ENCODE measurements around the gene MCAM.

The MCAM gene

GRCh38 chr11:119285431-119285830, 31.5 kb downstream of the MCAM start:
- TF ChIP-seq FOXP2 (optimal IDR thresholded peaks at IDR 0.05; ENCODE audit: borderline replicate concordance, extremely low read depth, extremely low read length, insufficient read depth) (no peak), TAF1 (IDR thresholded peaks at IDR 0.05; ENCODE audit: borderline replicate concordance, insufficient read depth, low read length) (no peak), REST (IDR thresholded peaks at IDR 0.05; ENCODE audit: insufficient read depth in 1 of 2, low read depth in 2 of 2, low read length in 2 of 2) (no peak), SIN3A (IDR thresholded peaks at IDR 0.05; ENCODE audit: borderline replicate concordance, insufficient read depth, low read length) (no peak), POLR2AphosphoS5 (IDR thresholded peaks at IDR 0.05; ENCODE audit: low read depth, low read length) (no peak)

- TF ChIP-seq REST (IDR thresholded peaks at IDR 0.05; ENCODE audit: insufficient read depth in 1 of 2, low read depth in 2 of 2, low read length in 2 of 2) (no peak), SIN3A (IDR thresholded peaks at IDR 0.05; ENCODE audit: borderline replicate concordance, insufficient read depth, low read length) (no peak), POLR2AphosphoS5 (IDR thresholded peaks at IDR 0.05; ENCODE audit: low read depth, low read length) (no peak), TAF1 (IDR thresholded peaks at IDR 0.05; ENCODE audit: borderline replicate concordance, insufficient read depth, low read length) (no peak), FOXP2 (optimal IDR thresholded peaks at IDR 0.05; ENCODE audit: borderline replicate concordance, extremely low read depth, extremely low read length, insufficient read depth) (no peak)
These were observed 32.4 kb downstream of the MCAM start for GRCh38 chr11:119284344-119285157.

GRCh38 chr11:119282495-119282894, 34.4 kb downstream of the MCAM start:
- no peak for TF ChIP-seq FOXP2 (optimal IDR thresholded peaks at IDR 0.05; ENCODE audit: borderline replicate concordance, extremely low read depth, extremely low read length, insufficient read depth)
- no peak for TF ChIP-seq POLR2AphosphoS5 (IDR thresholded peaks at IDR 0.05; ENCODE audit: low read depth, low read length)
- TF ChIP-seq TAF1 (IDR thresholded peaks at IDR 0.05; ENCODE audit: borderline replicate concordance, insufficient read depth, low read length) = no peak
- no peak for TF ChIP-seq SIN3A (IDR thresholded peaks at IDR 0.05; ENCODE audit: borderline replicate concordance, insufficient read depth, low read length)
- TF ChIP-seq REST (IDR thresholded peaks at IDR 0.05; ENCODE audit: insufficient read depth in 1 of 2, low read depth in 2 of 2, low read length in 2 of 2) = no peak

GRCh38 chr11:119277660-119278059, 39.3 kb downstream of the MCAM start:
- TF ChIP-seq FOXP2 (optimal IDR thresholded peaks at IDR 0.05; ENCODE audit: borderline replicate concordance, extremely low read depth, extremely low read length, insufficient read depth) = no peak
- no peak for TF ChIP-seq REST (IDR thresholded peaks at IDR 0.05; ENCODE audit: insufficient read depth in 1 of 2, low read depth in 2 of 2, low read length in 2 of 2)
- no peak for TF ChIP-seq SIN3A (IDR thresholded peaks at IDR 0.05; ENCODE audit: borderline replicate concordance, insufficient read depth, low read length)
- TF ChIP-seq POLR2AphosphoS5 (IDR thresholded peaks at IDR 0.05; ENCODE audit: low read depth, low read length) = no peak
- no peak for TF ChIP-seq TAF1 (IDR thresholded peaks at IDR 0.05; ENCODE audit: borderline replicate concordance, insufficient read depth, low read length)

Data from PFSK-1 (cell line).